ENCODE data around the gene CD68.
A peak's percentile ranks its signal among the peaks of the same experiment; 100 is the strongest.
"Not testable (repeated sequence)": the region's sequence is repeated elsewhere in the genome, so short reads cannot be mapped to it uniquely, and the experiment has no call there.

CD68 gene

GRCh38 chr17:7583253-7584109, 4.0 kb downstream of the CD68 start, which contains the start of gene MPDU1:
Gene MPDU1, plus strand, starts transcription at chr17:7583852. Its CDS starts 11 bp downstream, at chr17:7583863.
- no peaks in the 10 kb centered on the region for H3K27me3 Mint-ChIP-seq
- H3K9me3 Mint-ChIP-seq: no peaks in the 10 kb centered on the region
- peak within 1 kb of the TSS; percentile 92 for H3K4me3 Mint-ChIP-seq
- peak within 1 kb of the TSS; percentile 100 for H3K27ac Mint-ChIP-seq
- H3K4me1 Mint-ChIP-seq (ENCODE audit: low read depth): peaks cover 69% of the 10 kb centered on the region
- peaks cover 59% of the 10 kb centered on the region for H3K36me3 Mint-ChIP-seq (ENCODE audit: low read depth)

- Mint-ChIP-seq H3K4me3 (no peak overlapping the region), H3K9me3 (no peaks in the 10 kb centered on the region), H3K36me3 (ENCODE audit: low read depth) (peaks cover 45% of the 10 kb centered on the region), H3K27me3 (no peaks in the 10 kb centered on the region), H3K4me1 (ENCODE audit: low read depth) (peaks cover 39% of the 10 kb centered on the region), H3K27ac (no peak overlapping the region)
These were observed 7.4 kb downstream of the CD68 start for GRCh38 chr17:7586673-7587419.

DNA sequence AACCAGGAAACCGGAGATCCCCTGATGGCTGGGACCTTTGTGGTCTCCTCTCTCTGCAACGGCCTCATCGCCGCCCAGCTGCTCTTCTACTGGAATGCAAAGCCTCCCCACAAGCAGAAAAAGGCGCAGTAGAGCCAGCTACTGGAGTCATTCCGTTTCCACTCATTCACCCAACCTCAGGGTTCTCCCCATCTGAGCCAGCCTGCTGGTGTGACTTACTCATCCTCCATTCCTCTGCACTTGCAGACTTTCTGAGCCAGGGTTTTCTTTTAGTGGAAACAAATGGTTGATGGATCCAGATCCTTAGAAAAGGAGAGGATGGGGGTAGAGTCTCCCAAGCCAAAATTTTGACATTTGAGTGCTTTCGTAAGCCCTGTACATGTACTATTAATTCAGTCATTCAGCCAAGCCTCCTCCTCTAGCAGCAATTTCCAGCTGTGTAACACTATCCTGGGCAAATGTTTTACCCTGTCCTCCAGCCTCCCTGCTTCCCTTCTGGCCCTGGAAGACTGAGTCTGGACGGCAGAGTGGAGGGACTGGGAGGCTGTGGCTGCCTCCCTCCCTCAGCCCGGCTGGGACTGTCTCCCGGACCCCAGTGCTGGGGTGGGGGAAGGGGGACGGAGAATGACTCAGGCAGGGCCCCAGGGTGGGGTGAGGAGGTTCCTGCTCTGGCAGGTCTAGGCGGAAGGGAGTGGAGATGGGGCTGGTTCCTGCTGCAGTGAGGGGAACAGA, 8.1 kb downstream of the CD68 start:
- H3K27me3 Mint-ChIP-seq: no peaks in the 10 kb centered on the region
- no peak overlapping the region for H3K27ac Mint-ChIP-seq
- peaks cover 47% of the 10 kb centered on the region for H3K36me3 Mint-ChIP-seq (ENCODE audit: low read depth)
- no peak overlapping the region for H3K4me3 Mint-ChIP-seq
- H3K9me3 Mint-ChIP-seq: no peaks in the 10 kb centered on the region
- peaks cover 31% of the 10 kb centered on the region for H3K4me1 Mint-ChIP-seq (ENCODE audit: low read depth)

DNA sequence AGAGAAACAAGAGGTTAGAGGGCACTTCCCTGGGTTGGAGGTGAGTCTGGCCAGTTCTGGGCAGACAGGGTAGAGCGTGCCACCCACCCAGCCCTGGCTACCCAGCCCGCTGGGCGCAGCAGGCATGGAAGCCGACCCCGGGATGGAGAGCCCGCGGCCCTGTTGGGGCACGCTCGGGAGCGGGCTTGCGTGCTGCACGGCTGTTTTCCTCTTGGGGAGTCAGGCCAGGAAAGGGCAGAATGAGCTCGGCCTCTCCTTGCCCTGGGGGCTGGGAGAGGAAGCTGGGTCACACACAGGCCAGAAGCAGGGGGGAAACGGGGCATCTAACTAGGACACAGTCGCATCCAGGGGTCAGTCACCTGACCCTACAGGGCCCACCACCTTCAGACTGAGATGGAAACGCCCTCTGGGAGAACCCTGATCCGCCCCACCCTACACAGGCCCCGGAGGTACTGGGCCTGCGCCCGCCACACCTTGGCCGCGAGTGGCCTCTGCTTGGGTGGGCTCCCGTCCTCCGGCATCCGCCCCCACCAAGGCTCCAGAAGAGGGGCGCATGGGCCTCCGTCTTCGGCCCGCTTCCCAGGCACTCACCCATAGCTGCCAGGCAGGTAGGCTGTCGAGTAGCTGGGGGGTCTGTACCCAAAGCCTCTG, 9.2 kb downstream of the CD68 start:
- H3K4me1 Mint-ChIP-seq (ENCODE audit: low read depth): peaks cover 24% of the 10 kb centered on the region
- no peak overlapping the region for H3K27ac Mint-ChIP-seq
- peaks cover 55% of the 10 kb centered on the region for H3K36me3 Mint-ChIP-seq (ENCODE audit: low read depth)
- H3K4me3 Mint-ChIP-seq: no peak overlapping the region
- no peaks in the 10 kb centered on the region for H3K27me3 Mint-ChIP-seq
- H3K9me3 Mint-ChIP-seq: no peaks in the 10 kb centered on the region

DNA sequence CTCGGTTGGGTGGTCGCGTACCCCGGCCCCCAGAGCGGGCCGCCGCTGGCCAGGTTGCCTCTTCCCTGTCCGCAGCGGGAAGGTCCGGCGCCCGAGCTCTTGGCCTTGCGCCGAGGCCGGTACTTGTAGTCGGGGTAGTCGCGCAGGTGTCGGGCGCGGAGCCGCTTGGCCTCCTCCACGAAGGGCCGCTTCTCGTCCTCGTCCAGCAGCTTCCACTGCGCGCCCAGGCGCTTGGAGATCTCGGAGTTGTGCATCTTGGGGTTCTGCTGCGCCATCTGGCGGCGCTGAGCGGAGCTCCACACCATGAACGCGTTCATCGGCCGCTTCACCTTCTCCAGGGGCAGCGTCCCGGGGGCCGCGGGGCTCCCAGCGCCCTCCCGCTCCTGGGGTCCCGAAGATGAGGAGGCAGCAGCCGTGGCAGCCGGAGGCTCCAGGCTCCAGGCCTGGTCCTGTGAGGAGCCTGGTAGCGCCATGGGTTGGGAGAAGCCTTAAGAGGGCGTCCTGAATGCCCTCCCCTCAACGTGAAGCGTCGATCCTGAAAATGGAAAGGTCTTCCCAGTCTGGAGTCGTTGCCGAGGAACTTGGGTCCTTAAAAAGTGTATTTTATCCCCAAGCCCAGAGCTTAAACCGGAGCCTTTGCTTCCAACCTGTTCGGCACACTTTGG, 9.9 kb downstream of the CD68 start:
- H3K27ac Mint-ChIP-seq: no peak overlapping the region
- no peaks in the 10 kb centered on the region for H3K9me3 Mint-ChIP-seq
- no peaks in the 10 kb centered on the region for H3K27me3 Mint-ChIP-seq
- peaks cover 18% of the 10 kb centered on the region for H3K4me1 Mint-ChIP-seq (ENCODE audit: low read depth)
- peaks cover 58% of the 10 kb centered on the region for H3K36me3 Mint-ChIP-seq (ENCODE audit: low read depth)
- H3K4me3 Mint-ChIP-seq: no peak overlapping the region

GRCh38 chr17:7589891-7590691, 10.7 kb downstream of the CD68 start, which contains the start of gene SOX15:
Gene SOX15, minus strand, starts transcription at chr17:7590094. Its CDS starts 418 bp downstream, at chr17:7589676.
- Mint-ChIP-seq H3K9me3 (no peaks in the 10 kb centered on the region), H3K27me3 (no peaks in the 10 kb centered on the region), H3K36me3 (ENCODE audit: low read depth) (peaks cover 56% of the 10 kb centered on the region), H3K4me1 (ENCODE audit: low read depth) (peaks cover 10% of the 10 kb centered on the region), H3K4me3 (no peak within 1 kb of the TSS), H3K27ac (no peak within 1 kb of the TSS)

GRCh38 chr17:7590743-7591142, 11.3 kb downstream of the CD68 start:
- H3K4me1 Mint-ChIP-seq (ENCODE audit: low read depth): peaks cover 6% of the 10 kb centered on the region
- no peaks in the 10 kb centered on the region for H3K9me3 Mint-ChIP-seq
- no peak overlapping the region for H3K4me3 Mint-ChIP-seq
- H3K27me3 Mint-ChIP-seq: no peaks in the 10 kb centered on the region
- H3K36me3 Mint-ChIP-seq (ENCODE audit: low read depth): peaks cover 61% of the 10 kb centered on the region
- H3K27ac Mint-ChIP-seq: no peak overlapping the region

DNA sequence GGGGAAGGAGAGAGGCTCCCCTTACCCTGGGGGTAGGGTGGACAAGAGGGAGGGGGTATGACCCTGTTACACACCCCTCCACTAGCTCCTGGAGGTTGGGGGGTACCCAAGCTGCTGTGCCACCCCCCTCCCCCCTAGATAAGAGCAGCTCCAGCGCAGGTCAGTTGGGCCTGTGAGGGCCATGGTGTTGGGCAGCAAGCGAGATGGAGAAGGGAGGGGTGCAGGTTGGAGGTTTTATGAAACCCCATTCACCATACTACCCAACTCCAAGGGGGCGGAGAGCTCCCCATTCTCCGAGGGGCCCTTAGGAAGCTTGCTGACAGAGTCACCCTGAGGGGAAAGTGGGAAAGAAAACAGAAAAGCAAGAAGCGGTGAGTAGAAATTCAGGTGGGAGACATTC, 12.2 kb downstream of the CD68 start:
- H3K27me3 Mint-ChIP-seq: no peaks in the 10 kb centered on the region
- H3K4me3 Mint-ChIP-seq: no peak overlapping the region
- H3K4me1 Mint-ChIP-seq (ENCODE audit: low read depth): peaks cover 3% of the 10 kb centered on the region
- H3K36me3 Mint-ChIP-seq (ENCODE audit: low read depth): peaks cover 64% of the 10 kb centered on the region
- H3K27ac Mint-ChIP-seq: peak overlapping the region; percentile 34
- H3K9me3 Mint-ChIP-seq: no peaks in the 10 kb centered on the region

GRCh38 chr17:7592422-7593021, 13.1 kb downstream of the CD68 start:
- H3K27me3 Mint-ChIP-seq: no peaks in the 10 kb centered on the region
- H3K27ac Mint-ChIP-seq: no peak overlapping the region
- H3K36me3 Mint-ChIP-seq (ENCODE audit: low read depth): peaks cover 62% of the 10 kb centered on the region
- peaks cover 3% of the 10 kb centered on the region for H3K4me1 Mint-ChIP-seq (ENCODE audit: low read depth)
- H3K4me3 Mint-ChIP-seq: no peak overlapping the region
- no peaks in the 10 kb centered on the region for H3K9me3 Mint-ChIP-seq

DNA sequence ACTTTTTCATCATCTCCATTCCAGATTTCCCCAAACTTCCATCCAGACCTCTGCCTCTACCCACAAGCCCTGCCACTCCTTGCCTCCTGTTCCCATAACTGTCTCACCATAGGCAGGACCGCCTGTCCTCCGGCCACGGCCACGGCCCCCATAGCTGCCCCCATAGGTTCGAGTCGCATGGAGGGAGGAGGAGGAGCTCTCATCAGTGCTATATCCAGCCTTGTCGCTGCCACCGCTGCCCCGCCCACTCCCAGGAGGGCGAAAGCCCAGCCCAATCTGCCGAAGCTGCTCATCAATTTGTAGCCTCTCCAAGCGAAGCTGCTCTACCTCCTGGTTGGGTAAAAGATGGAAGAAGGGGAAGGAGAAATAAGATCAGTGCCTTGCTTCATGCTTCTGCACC, 13.9 kb downstream of the CD68 start:
- H3K27me3 Mint-ChIP-seq: no peaks in the 10 kb centered on the region
- no peak overlapping the region for H3K27ac Mint-ChIP-seq
- no peaks in the 10 kb centered on the region for H3K9me3 Mint-ChIP-seq
- peaks cover 3% of the 10 kb centered on the region for H3K4me1 Mint-ChIP-seq (ENCODE audit: low read depth)
- peaks cover 58% of the 10 kb centered on the region for H3K36me3 Mint-ChIP-seq (ENCODE audit: low read depth)
- H3K4me3 Mint-ChIP-seq: no peak overlapping the region

DNA sequence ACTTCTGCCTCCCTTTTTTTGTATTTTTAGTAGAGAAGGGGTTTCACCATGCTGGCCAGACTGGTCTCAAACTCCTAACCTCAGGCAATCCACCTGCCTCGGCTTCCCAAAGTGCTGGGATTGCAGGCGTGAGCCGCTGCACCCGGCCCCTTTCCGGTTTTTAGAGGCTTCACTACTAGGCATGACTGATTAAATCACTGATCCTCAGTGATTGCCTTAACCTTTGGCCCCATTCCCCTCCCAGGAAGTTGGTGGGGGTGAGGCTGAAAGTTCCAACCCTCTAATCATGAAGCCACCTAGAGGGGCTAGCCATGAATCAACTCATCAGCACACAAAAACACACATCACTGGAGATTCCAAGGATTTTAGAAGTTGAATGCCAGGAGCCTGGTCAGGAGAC, 18.1 kb downstream of the CD68 start:
- not testable (repeated sequence) for H3K4me3 Mint-ChIP-seq; H3K27me3 Mint-ChIP-seq; H3K9me3 Mint-ChIP-seq; H3K27ac Mint-ChIP-seq; H3K4me1 Mint-ChIP-seq (ENCODE audit: low read depth)
- peaks cover 60% of the 10 kb centered on the region for H3K36me3 Mint-ChIP-seq (ENCODE audit: low read depth)

DNA sequence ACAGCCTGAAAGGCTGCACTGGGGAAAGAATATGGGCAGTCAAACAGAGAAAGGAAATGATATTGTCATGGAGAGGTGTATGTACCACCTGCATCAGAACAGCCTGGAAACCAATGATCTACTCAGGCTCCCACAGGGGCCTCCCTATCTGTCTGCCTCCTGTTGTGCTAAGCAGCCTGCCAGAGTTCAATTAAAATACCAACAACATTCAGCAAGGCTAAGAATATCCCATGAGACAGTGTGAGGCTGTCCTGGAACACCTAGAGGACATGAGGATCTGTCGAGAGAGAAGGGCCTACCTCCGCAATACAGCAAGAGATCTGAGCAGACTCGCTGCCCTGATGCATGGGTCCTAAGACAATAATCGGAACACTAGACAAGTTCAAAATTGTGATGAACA, 26.8 kb downstream of the CD68 start:
- peaks cover 54% of the 10 kb centered on the region for H3K36me3 Mint-ChIP-seq (ENCODE audit: low read depth)
- H3K4me3 Mint-ChIP-seq: no peak overlapping the region
- H3K9me3 Mint-ChIP-seq: no peaks in the 10 kb centered on the region
- no peaks in the 10 kb centered on the region for H3K27me3 Mint-ChIP-seq
- peaks cover 14% of the 10 kb centered on the region for H3K4me1 Mint-ChIP-seq (ENCODE audit: low read depth)
- H3K27ac Mint-ChIP-seq: no peak overlapping the region

DNA sequence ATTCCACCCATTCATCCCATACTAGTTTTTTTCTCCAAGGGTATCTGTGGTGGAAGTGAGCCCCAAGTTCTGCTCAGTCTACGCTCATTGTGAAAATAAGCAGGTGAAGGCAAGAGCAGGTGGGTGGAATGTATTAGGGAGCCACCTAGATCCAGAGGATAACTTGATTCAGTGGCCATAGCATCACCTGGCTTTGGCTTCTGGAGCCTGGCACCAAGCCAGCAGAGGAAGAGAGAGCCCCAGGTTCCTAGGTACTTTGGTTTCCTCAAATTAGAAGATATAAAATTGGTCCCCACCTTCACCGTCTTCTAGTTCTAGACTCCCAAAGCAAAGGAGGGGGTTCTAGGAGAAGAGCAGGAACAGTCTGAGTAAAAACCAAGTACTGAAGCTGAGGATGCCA, 31.2 kb downstream of the CD68 start:
- H3K4me1 Mint-ChIP-seq (ENCODE audit: low read depth): peaks cover 46% of the 10 kb centered on the region
- no peak overlapping the region for H3K4me3 Mint-ChIP-seq
- peaks cover 31% of the 10 kb centered on the region for H3K36me3 Mint-ChIP-seq (ENCODE audit: low read depth)
- H3K9me3 Mint-ChIP-seq: no peaks in the 10 kb centered on the region
- peak overlapping the region; percentile 68 for H3K27ac Mint-ChIP-seq
- no peaks in the 10 kb centered on the region for H3K27me3 Mint-ChIP-seq

Measured in stimulated activated naive CD8-positive, alpha-beta T cell treated with anti-CD3 and anti-CD28 coated beads, Interleukin-15, Interleukin-2, amounts not matched to agents 100 ng/mL and 50 ng/mL, for 24 hours (primary cell).